ENCODE results near the gene PDCD6IP. TPM values are rescaled to one million over a fixed set of nuclear protein-coding genes. Genes with fewer than 3 reads are reported as not detected.
A peak's percentile ranks its signal among the peaks of the same experiment; 100 is the strongest.
"Not testable (repeated sequence)": the region's sequence is repeated elsewhere in the genome, so short reads cannot be mapped to it uniquely, and the experiment has no call there.

Gene PDCD6IP
- total RNA-seq, 2 donors from 2014 or later, result 445 to 448 TPM

- ATAC-seq; intact Hi-C loops (cut with DNase I, micrococcal nuclease); DNase-seq: not testable (repeated sequence)
These were observed 38.8 kb downstream of the PDCD6IP start for GRCh38 chr3:33837182-33837581.

- intact Hi-C loops (cut with DNase I, micrococcal nuclease), result no loop called here
- DNase-seq (no peak), ATAC-seq (peak; percentile 79)
These were observed 40.9 kb downstream of the PDCD6IP start for GRCh38 chr3:33839283-33839682.

GRCh38 chr3:33840179-33840578 is 41.7 kb downstream of the PDCD6IP start:
- intact Hi-C loops (cut with DNase I, micrococcal nuclease), result no loop called here
- DNase-seq (no peak), ATAC-seq (peak; percentile 86)

- intact Hi-C loops (cut with DNase I, micrococcal nuclease), result no loop called here
- no peak for ATAC-seq
- DNase-seq, result no peak
These were observed 50.4 kb downstream of the PDCD6IP start for GRCh38 chr3:33848624-33849347.

- intact Hi-C loops (cut with DNase I, micrococcal nuclease); ATAC-seq; DNase-seq: not testable (repeated sequence)
These were observed 52.2 kb downstream of the PDCD6IP start for GRCh38 chr3:33850599-33850998.

- ATAC-seq; intact Hi-C loops (cut with DNase I, micrococcal nuclease); DNase-seq: not testable (repeated sequence)
These were observed 57.0 kb downstream of the PDCD6IP start for GRCh38 chr3:33855407-33855806.

GRCh38 chr3:33855884-33856546 is 57.6 kb downstream of the PDCD6IP start:
- intact Hi-C loops (cut with DNase I, micrococcal nuclease), result no loop called here
- peak; percentile 45 for ATAC-seq
- no peak for DNase-seq

GRCh38 chr3:33857701-33858100 is 59.3 kb downstream of the PDCD6IP start:
- ATAC-seq; intact Hi-C loops (cut with DNase I, micrococcal nuclease); DNase-seq: not testable (repeated sequence)

- DNase-seq, result no peak
- intact Hi-C loops (cut with DNase I, micrococcal nuclease), result no loop called here
These were observed 59.7 kb downstream of the PDCD6IP start for GRCh38 chr3:33858131-33858530.

GRCh38 chr3:33860373-33861050 is 62.1 kb downstream of the PDCD6IP start:
- intact Hi-C loops (cut with DNase I, micrococcal nuclease), result no loop called here
- ATAC-seq (no peak), DNase-seq (no peak)

More at GRCh38 chr3:33858131-33858530, 59.7 kb downstream of the PDCD6IP start:
- no peak for ATAC-seq

GRCh38 chr3:33865133-33865532 is 66.7 kb downstream of the PDCD6IP start:
- no peak for DNase-seq
- no peak for ATAC-seq
- intact Hi-C loops (cut with DNase I, micrococcal nuclease), result no loop called here

- DNase-seq (no peak), ATAC-seq (no peak)
- intact Hi-C loops (cut with DNase I, micrococcal nuclease), result no loop called here
These were observed 69.9 kb downstream of the PDCD6IP start for GRCh38 chr3:33868309-33868708.

GRCh38 chr3:33869977-33870376 is 71.5 kb downstream of the PDCD6IP start:
- ATAC-seq (no peak), DNase-seq (no peak)
- intact Hi-C loops (cut with DNase I, micrococcal nuclease), result no loop called here

- intact Hi-C loops (cut with DNase I, micrococcal nuclease), result no loop called here
These were observed 76.4 kb downstream of the PDCD6IP start for GRCh38 chr3:33874815-33875214.

GRCh38 chr3:33875680-33876079 is 77.2 kb downstream of the PDCD6IP start:
- no peak for ATAC-seq
- DNase-seq, result no peak
- intact Hi-C loops (cut with DNase I, micrococcal nuclease), result no loop called here

More at GRCh38 chr3:33874815-33875214, 76.4 kb downstream of the PDCD6IP start:
- DNase-seq, result no peak
- ATAC-seq, result no peak

- intact Hi-C loops (cut with DNase I, micrococcal nuclease), result no loop called here
- DNase-seq (no peak), ATAC-seq (peak; percentile 38)
These were observed 78.8 kb downstream of the PDCD6IP start for GRCh38 chr3:33877187-33877586.

GRCh38 chr3:33879540-33879939 is 81.1 kb downstream of the PDCD6IP start:
- intact Hi-C loops (cut with DNase I, micrococcal nuclease), result no loop called here
- ATAC-seq (no peak), DNase-seq (no peak)

- no peak for DNase-seq
- intact Hi-C loops (cut with DNase I, micrococcal nuclease), result loop anchor here in 1 of 2 donors (5.0 kb wide), 1 partner anchor 801 kb away; no protein-coding TSS in a partner anchor
- ATAC-seq, result no peak
These were observed 83.0 kb downstream of the PDCD6IP start for GRCh38 chr3:33881156-33882064.

- intact Hi-C loops (cut with DNase I, micrococcal nuclease), result loop anchor here in 1 of 2 donors (5.0 kb wide), 1 partner anchor 800 kb away; no protein-coding TSS in a partner anchor
- ATAC-seq, result no peak
- DNase-seq, result no peak
These were observed 83.9 kb downstream of the PDCD6IP start for GRCh38 chr3:33882296-33882695.

Measured in left colon (tissue), 2 donors.